Measurements from ENCODE around the gene PDZRN4. TPM values are rescaled to one million over a fixed set of nuclear protein-coding genes. Genes with fewer than 3 reads are reported as not detected.

Gene PDZRN4
- total RNA-seq, 1 donor from 2014 or later: 1.5 TPM

DNA sequence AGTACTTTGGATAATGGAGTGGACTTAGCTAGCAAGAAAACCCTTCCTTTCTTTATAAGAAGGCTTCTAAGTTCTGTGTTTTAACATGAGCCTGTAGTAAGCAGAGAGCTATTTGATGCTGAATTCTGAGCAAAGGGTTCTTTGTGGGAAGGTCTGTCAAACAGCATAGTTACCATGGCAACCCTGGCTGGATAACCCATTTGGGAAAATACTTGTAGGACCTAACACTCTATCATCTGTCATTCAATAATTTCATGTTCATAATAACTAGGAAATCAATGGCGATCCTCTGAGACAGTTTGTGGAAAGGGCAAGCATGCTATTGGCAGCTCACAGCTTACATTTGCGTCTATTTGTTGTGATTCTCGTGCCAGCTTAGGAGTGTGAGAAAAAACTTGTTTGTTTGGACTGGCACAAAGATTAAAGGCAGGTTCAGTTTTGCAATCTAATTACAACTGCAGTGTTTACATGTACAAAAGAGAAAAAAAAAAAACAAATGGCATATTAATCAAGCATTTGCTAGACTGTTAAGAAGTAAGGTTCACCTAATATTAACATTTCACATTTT, 219.2 kb downstream of the PDZRN4 start:
- H3K4me3 Mint-ChIP-seq (ENCODE audit: unreplicated experiment): no peak overlapping the region
- H3K9me3 Mint-ChIP-seq (ENCODE audit: unreplicated experiment): peaks cover 9% of the 10 kb centered on the region
- no peak overlapping the region for H3K27ac Mint-ChIP-seq (ENCODE audit: unreplicated experiment)
- H3K4me1 Mint-ChIP-seq (ENCODE audit: low read depth, unreplicated experiment): peaks cover 5% of the 10 kb centered on the region
- no peaks in the 10 kb centered on the region for H3K36me3 Mint-ChIP-seq (ENCODE audit: unreplicated experiment)
- TF ChIP-seq, protein P1, sequence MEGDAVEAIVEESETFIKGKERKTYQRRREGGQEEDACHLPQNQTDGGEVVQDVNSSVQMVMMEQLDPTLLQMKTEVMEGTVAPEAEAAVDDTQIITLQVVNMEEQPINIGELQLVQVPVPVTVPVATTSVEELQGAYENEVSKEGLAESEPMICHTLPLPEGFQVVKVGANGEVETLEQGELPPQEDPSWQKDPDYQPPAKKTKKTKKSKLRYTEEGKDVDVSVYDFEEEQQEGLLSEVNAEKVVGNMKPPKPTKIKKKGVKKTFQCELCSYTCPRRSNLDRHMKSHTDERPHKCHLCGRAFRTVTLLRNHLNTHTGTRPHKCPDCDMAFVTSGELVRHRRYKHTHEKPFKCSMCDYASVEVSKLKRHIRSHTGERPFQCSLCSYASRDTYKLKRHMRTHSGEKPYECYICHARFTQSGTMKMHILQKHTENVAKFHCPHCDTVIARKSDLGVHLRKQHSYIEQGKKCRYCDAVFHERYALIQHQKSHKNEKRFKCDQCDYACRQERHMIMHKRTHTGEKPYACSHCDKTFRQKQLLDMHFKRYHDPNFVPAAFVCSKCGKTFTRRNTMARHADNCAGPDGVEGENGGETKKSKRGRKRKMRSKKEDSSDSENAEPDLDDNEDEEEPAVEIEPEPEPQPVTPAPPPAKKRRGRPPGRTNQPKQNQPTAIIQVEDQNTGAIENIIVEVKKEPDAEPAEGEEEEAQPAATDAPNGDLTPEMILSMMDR (IDR thresholded peaks at IDR 0.05; ENCODE audit: partially characterized antibody, unreplicated experiment): no peak
- H3K27me3 Mint-ChIP-seq (ENCODE audit: unreplicated experiment): no peaks in the 10 kb centered on the region
- no peak for DNase-seq

DNA sequence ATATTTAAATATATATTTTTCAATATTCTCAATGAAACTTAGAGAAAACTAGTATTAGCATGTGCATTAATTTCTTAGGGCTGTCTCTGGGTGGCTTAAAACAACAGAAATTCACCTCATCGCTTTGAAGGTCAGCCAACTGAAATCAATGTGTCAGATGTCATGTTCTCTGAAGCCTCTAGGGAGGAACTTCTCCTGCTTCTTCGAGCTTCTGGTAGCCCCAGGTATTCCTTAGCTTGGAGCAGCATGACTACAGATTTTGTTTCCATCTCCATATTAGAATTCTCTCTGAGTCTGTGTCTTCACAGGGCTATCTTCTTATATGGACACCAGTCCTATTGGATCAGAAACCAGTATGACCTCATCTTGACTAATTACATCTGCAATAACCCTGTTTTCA, 221.5 kb downstream of the PDZRN4 start:
- no peaks in the 10 kb centered on the region for H3K27me3 Mint-ChIP-seq (ENCODE audit: unreplicated experiment)
- no peak for DNase-seq
- no peaks in the 10 kb centered on the region for H3K36me3 Mint-ChIP-seq (ENCODE audit: unreplicated experiment)
- H3K9me3 Mint-ChIP-seq (ENCODE audit: unreplicated experiment): peaks cover 5% of the 10 kb centered on the region
- H3K27ac Mint-ChIP-seq (ENCODE audit: unreplicated experiment): no peak overlapping the region
- H3K4me1 Mint-ChIP-seq (ENCODE audit: low read depth, unreplicated experiment): peaks cover 5% of the 10 kb centered on the region
- TF ChIP-seq, protein P1 (IDR thresholded peaks at IDR 0.05; ENCODE audit: partially characterized antibody, unreplicated experiment): no peak
- H3K4me3 Mint-ChIP-seq (ENCODE audit: unreplicated experiment): no peak overlapping the region

DNA sequence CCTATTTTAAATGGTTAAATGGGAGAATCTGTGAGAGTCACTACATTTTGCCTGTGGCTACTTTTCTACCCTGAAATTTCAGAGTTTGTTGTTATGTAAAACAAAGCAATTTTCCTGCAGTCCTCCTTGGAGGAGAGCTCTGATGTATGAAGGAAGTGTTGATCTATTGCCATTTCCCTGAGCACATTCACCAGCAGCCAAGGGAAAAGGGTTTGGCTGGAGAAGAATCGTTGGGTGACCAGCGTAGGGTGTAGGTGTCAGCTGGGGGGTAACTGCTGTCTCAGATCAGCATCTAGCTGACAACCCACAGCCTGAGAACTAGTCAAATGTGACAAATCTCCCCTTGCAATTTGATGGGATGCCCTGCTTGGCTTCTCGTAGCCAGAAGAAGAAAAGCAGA, 230.5 kb downstream of the PDZRN4 start:
- Mint-ChIP-seq H3K9me3 (ENCODE audit: unreplicated experiment) (no peaks in the 10 kb centered on the region), H3K4me1 (ENCODE audit: low read depth, unreplicated experiment) (no peaks in the 10 kb centered on the region), H3K27me3 (ENCODE audit: unreplicated experiment) (no peaks in the 10 kb centered on the region), H3K36me3 (ENCODE audit: unreplicated experiment) (no peaks in the 10 kb centered on the region), H3K4me3 (ENCODE audit: unreplicated experiment) (no peak overlapping the region), H3K27ac (ENCODE audit: unreplicated experiment) (no peak overlapping the region)
- no peak for DNase-seq
- TF ChIP-seq, protein P1 (IDR thresholded peaks at IDR 0.05; ENCODE audit: partially characterized antibody, unreplicated experiment): no peak

DNA sequence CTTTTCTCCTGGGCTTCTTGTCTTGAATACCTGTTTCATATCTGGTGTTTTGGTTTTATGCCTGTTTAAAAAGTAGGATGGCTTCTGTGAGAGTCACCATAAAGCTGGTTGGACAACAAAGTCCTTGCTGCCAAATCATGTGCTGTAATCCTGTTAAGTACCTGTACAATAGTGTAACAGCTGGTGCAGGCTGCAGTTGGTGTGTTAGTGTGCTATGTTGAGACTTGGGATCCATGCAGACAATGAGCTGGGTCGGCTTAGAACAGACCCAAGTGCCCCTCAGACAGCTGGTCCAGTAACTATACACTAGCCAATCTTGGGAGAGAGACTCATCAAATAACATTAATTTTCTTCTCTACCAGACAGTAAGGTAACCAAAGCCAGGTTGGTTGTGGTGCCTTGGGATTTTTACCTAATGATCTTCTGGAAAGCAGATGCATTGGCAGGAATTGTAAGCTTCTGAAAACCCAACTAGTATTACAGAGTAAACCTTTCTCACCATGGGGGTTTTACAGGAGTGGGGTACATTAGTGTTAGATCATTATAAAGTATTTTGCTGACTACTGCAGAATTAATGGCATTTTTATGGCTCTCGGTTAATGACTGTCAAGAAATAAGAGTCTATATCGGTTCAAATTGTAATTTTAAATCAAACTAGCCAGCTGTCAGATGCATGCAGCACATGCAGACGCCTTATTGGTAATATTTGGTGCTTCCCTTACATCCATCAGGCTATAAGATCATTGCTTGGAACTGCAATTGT, 231.2 kb downstream of the PDZRN4 start:
- Mint-ChIP-seq H3K27ac (ENCODE audit: unreplicated experiment) (no peak overlapping the region), H3K4me3 (ENCODE audit: unreplicated experiment) (no peak overlapping the region), H3K9me3 (ENCODE audit: unreplicated experiment) (no peaks in the 10 kb centered on the region), H3K27me3 (ENCODE audit: unreplicated experiment) (no peaks in the 10 kb centered on the region), H3K4me1 (ENCODE audit: low read depth, unreplicated experiment) (no peaks in the 10 kb centered on the region), H3K36me3 (ENCODE audit: unreplicated experiment) (no peaks in the 10 kb centered on the region)
- no peak for DNase-seq
- TF ChIP-seq, protein P1 (IDR thresholded peaks at IDR 0.05; ENCODE audit: partially characterized antibody, unreplicated experiment): no peak

DNA sequence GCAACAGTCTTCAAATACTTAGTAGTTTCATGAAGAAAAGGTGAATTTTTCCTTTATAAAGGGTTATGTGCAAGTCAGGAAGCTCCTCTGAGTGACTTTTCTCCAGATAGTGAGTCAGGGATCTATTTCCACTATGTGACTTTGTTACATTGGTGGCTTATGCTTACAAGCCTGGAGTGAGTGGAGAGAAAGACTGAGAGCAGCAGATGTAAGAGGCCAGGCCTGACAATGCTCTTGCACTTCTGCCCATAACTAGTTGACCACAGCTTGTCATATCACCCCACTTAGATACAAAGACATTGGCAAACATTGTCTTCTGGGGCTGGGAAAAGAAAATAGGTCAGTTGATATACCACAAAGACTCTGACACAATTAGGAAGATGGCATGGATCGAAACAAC, 236.5 kb downstream of the PDZRN4 start:
- no peaks in the 10 kb centered on the region for H3K36me3 Mint-ChIP-seq (ENCODE audit: unreplicated experiment)

More for the DNA sequence above, 236.5 kb downstream of the PDZRN4 start:
- TF ChIP-seq, protein P1 (IDR thresholded peaks at IDR 0.05; ENCODE audit: partially characterized antibody, unreplicated experiment): no peak
- DNase-seq: no peak
- H3K27me3 Mint-ChIP-seq (ENCODE audit: unreplicated experiment): no peaks in the 10 kb centered on the region
- no peak overlapping the region for H3K27ac Mint-ChIP-seq (ENCODE audit: unreplicated experiment)
- peaks cover 5% of the 10 kb centered on the region for H3K4me1 Mint-ChIP-seq (ENCODE audit: low read depth, unreplicated experiment)
- no peaks in the 10 kb centered on the region for H3K9me3 Mint-ChIP-seq (ENCODE audit: unreplicated experiment)
- no peak overlapping the region for H3K4me3 Mint-ChIP-seq (ENCODE audit: unreplicated experiment)
